ENCODE results near the gene AGAP3.

The AGAP3 gene

DNA sequence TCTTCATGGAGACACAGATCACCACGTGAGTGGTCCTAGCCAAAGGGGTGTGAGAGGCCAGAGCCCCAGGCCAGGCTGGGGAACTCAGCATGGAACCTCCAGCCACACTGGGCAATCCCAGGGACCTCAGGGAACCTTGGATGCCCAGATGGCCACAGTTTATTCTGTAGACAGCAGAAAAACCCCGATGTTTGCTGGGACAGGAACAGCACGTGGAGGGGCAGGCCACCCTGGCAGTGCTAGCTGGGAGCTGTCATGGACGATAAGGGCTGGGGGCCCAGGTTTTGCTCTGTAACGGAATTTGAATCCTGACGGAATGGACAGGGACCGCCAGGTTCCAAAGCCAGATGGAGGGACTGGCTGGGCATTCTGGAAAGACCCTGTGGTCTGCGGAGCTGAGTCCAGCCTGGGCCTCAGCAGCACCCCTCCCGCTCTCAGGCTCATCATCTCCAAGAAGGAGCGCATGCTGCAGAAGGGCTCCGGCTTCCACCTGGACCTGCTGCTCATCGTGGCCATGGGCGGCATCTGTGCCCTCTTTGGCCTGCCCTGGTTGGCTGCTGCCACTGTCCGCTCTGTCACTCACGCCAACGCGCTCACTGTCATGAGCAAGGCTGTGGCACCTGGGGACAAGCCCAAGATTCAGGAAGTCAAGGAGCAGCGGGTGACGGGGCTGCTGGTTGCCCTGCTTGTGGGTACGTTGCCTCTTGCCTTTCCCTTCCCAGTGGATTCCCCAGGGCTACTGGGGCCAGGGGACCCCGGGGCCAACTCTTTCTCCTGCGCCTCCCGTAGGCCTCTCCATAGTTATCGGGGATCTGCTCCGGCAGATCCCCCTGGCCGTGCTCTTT lies 11.2 kb upstream of the AGAP3 start:
- no peak for DNase-seq

DNA sequence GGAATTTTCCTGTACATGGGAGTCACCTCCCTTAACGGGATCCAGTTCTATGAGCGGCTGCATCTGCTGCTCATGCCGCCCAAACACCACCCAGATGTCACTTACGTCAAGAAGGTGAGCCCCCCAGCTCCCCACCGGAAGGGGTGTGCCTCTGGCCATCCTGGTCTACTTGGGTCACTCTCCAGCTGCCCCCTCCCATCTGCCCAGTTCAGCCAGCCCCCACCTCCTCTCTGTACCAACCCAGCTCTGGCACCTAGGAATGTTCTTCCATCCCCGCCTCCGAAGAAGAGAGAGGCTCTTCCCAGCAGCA lies 10.7 kb upstream of the AGAP3 start:
- no peak for DNase-seq

DNA sequence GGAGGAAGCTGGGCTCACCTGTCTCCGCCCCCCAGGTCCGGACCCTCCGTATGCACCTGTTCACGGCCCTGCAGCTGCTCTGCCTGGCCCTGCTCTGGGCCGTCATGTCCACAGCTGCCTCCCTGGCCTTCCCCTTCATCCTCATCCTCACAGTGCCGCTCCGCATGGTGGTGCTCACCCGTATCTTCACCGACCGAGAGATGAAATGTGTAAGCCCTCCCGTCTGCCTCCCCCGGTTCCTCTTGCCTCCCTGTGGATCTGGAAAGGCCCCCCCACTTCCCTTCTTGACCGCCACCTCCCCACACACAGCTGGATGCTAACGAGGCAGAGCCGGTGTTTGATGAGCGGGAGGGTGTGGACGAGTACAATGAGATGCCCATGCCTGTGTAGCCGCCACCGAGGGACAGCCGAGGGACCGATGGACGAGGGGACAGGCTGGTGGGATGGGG lies 10.3 kb upstream of the AGAP3 start:
- DNase-seq = no peak

DNA sequence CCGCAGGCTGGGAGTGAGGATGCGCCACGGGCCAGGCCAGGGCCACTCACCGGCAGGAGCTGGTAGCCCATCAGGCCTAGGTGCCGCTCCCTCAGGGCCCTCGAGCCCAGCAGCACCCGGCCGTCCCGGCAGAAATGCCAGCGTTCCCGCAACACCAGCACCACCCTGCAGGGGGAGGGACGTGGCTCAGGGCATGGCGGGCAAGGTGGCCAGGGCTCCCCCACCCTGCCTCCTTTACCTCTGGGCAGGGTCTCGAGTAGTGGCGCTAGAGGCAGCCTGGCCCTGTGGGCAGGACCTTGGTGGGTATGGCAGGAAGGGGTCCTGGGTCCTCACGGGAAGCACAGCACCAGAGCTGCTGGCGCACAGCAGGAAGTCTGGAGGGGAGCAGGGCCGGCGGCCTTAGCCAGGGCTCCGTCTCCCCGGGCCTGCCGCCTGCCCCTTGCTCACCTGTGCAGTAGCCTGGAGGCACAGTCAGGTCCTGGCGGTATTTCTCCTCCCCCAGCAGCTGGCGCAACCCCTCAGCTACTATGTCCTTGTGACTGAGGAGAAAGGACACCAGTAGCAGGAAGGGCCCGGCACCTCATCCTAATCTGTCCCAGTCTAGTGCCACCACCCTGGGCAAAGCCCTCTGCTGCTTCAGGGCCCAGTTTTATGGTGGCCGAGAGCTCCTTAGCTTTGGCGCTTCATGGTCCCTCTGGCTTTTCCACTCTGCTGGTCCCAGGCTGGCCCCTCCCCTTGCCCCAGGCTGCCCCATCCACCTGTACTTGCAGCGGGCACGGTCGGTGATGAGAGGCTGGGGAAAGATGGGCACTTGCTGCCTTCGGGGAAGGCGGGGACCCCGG lies 9.2 kb upstream of the AGAP3 start:
- no peak for DNase-seq

DNA sequence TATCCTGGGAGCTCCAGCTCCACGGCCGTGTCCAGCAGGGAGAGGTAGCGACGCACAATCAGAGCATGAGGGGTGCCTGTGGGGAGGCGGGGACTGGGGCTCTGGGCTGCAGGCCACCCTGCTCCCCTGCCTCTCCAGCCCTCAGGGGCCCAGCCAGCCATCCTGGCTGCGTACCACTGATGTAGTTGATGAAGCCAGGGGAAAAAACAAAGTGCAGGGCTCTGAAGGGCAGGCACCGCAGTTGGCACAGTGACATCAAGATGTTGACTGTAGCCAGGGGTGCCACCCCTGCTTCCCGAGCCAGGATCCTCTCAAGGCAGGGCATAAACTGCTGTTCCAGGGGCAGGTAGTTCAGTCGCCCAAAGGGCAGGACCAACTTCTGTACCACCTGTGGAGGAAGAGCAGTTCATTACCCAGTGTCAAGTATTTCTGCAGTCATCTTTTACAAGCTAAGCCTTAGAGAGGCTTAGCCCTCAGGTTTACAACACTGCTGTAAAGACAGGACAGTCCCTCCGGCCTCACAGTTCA lies 8.5 kb upstream of the AGAP3 start:
- DNase-seq = no peak

DNA sequence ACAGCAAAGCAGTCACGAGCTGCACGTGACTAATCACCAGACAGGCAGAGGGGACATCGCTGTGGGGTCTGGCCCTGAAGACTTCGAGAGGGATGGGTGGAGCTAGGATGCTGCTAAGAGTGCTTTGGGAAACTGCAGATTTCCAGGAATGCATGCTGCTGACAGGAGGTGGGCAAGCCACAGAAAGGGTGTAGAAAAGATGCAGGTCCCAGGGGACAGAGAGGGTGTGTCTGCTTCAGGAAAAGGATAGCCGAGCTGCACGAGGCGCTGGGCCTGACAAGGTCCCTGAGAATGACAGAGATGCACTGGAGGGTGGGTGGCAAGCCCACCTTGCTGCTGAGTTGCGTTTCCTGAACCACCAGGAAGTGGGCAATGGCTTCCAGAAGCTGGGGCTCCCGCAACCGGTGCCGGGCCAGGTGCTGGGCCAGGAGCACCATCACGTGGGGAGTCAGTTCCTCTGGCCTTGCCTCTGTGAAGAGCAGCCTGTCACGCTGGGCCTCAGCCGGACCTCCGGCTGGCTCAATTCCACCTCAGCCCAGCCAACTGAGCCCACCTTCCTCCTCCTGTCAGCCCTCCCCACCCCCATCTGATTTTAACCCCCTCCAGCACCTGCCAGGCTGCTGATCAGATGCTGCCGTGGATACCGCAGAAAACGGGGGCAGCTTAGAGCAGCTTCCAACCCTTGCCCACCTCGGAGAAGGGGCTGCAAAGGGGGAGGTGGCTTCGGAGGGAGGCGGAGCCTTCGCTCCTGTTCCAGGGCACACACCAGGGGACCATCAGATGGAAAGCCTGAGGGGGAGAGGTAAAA lies 7.8 kb upstream of the AGAP3 start:
- no peak for DNase-seq

DNA sequence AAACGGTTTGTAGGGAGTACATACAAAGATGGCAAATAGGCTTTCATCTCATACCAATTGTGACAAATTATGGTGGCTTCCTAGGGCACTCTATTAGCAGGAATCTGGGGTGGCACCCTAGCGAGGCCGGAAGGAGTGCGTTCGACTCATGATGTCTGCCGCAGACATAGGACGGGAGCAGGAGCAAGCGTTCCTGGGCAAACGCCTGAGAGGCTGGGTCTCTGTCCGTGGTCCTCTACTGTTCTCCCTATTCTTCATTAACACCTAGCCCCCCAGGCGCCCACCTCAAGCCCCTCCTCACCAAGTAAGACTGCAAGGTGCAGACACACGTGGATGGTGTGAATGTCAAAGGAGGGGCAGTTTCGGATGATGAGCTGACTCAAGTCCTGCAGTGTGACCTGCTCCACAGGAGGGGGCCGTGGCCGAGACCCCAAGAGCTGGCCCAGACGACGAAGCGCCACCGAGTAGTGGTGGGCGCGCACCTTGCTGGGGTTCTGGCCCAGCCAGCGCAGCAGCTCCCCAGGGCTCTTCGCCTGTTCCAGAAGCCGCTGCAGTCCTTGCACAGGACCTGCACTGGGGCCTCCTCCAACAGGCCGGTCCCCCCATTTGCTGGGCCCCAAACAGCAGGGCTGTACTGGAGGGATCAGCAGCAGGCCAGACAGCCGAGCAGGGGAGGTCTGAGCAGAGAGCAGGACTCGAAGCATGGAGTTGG lies 6.9 kb upstream of the AGAP3 start:
- no peak for DNase-seq

DNA sequence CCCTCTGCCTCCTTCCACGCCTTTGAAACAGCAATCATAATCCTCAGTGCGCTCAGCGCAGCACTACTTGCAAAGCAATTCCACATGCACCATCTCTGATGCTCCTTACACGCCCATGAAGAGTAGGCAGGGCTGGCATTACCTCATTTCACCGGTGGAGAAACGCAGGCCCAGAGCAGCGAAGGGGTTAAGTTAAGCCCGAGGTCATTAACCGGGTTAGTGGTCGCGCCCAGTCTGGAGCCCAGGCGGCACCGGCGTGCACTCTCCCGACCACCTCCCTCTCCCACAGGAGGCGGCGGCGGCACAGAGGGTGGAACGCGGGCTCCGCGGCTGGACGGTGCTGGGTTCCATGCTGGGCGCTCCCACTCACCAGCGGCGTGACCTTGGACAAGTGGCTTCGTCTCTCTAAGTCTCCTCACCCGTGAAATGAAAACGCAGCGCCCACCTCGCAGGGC lies 6.2 kb upstream of the AGAP3 start:
- DNase-seq = no peak

DNA sequence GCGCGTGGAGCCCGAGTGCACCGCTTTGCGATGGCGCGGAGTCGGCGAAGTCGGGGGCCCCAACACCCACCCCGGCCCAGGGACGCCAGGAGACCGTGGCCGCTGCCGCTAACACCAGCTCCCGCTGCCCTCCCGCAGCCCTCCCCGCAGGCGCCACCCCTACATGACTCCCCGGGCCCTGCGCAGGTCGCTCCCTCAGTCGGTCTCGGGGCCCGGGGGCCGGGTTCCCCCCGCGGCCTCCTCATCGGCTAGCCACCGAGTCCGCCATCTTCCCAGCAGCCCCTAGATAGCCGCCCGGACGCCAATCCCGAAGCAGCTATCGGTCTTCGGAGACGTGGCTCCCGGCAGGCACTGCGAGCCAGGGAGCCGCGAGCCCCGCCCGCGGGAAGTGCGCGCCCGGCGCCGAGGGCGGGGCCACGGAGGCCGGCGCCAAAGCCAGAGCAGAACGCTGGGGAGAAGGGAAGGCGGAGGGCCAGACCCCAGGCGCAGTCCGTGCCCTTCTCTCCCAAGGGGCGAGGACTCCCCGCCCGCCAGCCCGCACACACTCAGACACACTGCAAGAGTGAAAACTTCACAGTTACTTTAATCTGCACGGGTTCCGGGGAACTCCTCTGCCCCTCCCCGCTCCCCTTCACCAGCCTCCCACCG lies 5.6 kb upstream of the AGAP3 start, which contains the start of gene FASTK:
Gene FASTK (minus strand): TSS at position 288 of the 648 bp plus-strand sequence. CDS start 43 bp downstream, at position 245.
- no peak for DNase-seq

DNA sequence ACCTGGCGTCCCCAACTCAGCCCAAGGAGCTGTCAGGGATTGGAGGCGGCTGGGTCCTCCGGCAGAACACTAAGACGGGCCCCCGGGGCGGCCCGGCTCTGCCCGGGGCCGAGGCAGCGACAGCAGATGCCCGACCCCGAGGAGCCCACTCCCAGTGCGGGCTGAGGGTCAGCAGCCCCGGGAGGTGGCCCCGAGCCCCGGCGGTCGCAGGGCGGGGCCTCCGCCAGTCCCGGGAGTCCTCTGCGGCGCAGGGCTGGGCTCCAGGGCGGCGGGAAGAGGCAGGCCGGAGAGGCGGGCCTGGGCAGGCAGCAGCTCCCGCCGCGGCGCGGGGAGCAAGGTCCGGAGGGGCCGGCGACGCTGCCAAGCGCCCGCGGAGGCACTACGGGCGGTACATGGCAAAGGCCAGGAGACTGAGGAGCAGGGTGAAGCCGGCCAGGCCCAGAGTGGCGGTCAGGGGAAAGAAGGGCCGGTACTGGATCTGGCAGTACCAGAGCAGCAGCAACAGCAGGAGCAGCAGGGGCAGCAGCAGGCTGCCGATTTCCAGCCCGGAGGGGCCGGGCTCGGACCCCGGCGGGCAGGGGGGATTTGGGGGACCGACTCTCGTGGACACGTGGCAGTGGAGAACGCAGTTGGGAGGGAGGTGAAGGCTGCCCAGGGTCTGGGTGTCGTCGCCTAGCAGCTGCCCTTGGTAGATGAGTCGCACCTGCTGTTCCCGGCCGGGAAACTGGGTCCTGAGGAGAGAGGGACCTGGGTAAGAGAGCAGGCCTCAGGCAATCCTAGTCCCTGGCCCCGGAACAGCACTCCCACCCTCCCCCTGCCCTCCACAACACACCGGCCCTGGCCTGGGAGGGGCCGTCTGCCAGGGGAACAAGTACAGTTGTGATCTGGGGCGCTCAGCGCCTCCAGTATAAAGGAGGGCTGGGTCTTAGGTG lies 4.8 kb upstream of the AGAP3 start:
- DNase-seq = no peak

DNA sequence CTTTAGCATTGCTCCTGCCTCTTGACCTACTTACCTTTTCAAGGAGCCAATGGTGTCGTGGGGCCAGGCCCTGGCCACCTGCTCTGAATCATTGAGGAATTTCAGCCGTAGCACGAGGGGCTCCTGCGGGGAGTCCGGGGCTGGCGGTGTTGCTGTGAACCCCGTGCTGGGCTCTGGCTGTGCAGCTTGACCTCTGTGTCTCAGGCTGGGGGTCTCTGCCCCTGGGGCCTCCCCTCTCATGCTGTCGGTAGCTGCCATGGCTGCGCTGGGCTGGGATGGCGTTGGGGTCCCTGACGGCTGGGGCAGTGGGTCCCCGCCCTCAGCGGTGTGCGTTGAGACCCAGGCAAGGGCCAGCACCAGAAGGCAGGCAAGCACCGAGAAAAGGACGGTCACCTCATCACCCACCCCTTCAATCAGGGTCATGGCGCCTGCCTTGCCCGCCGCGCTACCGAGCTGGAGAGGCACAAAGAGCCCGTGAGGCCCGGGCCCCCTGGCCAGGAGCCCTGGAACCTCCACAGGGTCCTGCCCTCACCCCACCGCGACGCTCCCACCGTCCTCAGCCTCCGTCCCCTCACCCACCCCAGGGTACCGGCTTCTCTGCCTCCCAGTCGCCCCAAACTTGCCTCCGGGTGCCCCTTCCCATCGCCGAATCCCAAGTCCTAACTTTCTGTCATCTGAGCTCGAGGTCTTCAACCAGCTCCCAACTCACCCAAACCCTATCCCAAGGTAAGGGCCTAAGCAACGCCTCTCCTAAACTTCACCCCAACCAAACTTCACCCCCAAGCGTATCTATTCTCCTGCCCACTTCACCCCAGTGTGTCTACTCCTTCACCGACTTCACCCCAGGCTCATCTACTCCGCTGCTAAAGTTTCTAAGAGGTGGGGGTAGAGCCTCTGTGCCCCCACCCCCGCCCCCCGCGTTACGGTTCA lies 3.9 kb upstream of the AGAP3 start:
- DNase-seq = no peak

DNA sequence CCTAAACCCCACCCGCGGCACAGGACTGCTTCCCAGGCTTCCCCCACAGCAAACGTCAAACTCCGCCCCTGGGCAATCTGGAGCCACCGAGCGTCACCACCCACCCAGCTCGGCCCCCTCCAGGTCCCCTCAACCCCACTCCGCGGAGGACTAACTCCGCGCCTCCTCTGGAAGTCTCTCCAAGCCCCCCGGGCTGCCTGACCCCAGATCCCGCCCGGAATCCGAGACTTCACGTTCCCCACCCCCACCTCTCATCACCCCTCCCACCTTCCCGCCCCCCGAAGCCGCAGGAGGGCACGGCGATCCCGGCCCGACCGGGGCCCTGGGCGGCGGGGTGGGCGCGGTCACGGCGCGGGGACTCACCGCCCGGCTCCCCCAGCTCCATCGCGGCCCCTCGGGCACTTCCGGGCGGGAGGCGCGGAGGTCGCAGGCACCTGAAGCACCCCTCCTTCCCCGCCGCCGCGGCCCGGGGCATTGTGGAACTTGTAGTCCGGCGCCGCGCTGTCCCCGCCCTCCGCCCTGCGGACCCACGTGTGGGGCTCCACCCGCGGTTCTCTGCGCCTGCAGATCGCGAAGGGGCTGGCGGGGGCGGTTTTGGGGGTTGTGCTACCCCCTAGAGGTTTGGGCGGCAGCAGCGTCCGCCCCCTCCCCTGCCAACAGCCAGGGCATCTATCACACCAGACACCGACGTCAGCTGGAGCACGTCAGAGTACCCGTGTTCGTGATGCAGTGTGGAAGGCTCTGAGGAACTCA lies 3.0 kb upstream of the AGAP3 start, which contains the start of gene TMUB1:
Gene TMUB1 (minus strand): TSS at position 423 of the 753 bp plus-strand sequence. CDS start 930 bp downstream, outside the sequence.
- no peak for DNase-seq

DNA sequence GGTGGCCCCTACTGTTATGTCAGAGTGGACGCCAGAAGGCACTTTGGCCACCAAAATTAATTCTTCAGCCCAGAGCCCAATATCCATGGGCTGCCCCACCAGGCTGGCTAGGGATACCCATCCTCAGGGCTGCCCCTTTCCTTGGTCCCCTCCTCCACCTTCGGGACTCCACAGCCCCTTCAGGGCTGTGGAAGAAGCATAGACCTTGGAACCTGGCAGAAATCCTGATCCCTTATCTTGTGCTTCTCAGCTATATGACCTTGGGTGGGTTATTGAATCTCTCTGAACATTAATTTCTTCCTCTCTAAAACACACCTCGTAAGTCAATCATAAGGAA lies 2.5 kb upstream of the AGAP3 start:
- DNase-seq = no peak

DNA sequence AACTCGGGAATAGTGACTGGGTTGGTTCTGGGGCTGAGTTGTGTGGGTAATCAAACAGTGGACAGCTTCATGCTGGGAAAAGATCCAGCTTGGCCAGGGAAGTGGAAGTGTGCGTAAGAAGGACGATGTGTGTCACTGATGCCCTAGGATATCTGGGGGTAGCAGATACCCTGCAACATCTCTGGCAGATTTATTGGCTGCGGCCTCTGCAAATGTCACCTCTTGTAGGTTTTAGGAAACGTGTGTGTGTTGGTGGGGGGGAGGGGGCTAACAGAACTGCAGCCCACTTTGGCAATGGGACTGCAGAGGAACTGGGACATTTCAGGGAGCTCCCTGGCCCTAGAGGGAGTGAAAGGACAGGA lies 965 bp upstream of the AGAP3 start:
- no peak for DNase-seq

DNA sequence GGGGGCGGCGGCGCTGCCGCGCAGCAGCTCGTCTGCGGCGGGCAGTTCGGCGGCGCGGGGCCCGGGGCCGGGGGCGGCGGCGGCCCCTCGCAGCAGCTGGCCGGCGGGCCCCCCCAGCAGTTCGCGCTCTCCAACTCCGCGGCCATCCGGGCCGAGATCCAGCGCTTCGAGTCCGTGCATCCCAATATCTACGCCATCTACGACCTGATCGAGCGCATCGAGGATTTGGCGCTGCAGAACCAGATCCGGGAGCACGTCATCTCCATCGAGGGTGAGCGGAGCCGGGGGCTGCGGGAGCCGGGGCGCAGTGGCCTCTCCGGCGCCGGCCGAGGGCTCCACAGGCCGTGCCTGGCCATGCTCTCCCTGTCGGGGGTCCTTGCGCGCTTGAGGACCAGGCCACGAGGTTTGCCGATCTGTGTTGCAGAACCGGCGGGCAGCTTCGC lies 548 bp downstream of the AGAP3 start:
- DNase-seq = no peak

DNA sequence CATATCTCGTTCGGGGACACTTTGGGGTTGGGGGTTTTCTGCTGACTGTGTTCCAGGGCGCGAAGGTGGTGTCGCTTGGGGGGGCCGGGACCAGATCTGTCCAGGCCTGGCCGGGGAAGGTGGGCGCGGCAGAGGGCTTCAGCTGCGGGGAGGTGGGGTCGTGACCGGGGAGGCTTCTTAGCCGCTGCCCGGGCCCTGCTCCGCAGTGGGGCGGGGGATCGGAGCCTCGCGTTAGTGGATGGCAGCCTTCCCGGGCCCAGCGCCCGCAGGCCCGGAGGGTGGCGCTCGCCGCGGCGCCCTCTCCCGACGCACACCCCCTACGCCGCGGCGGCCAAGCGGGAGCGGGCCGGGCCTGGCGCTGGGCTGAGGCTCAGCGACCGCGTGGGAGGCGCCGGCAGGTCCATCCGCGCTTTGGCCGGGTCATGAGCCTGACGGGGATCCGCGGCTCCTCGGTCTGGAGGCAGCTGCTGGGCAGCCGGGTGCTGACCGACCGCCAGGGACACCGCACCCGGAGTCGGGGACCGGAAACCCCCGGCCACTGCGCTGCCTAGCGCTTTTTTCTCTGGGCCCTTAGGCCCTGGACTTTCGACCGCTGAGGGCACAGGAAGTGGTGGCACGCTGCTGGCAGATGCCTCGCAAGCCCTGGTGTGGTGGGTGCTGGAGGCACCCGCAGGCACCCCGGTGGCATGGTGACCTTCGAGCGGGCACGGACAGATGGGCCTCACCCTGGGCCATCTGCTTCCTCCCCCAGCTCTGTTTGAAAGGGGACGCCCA lies 1.2 kb downstream of the AGAP3 start:
- DNase-seq = no peak

DNA sequence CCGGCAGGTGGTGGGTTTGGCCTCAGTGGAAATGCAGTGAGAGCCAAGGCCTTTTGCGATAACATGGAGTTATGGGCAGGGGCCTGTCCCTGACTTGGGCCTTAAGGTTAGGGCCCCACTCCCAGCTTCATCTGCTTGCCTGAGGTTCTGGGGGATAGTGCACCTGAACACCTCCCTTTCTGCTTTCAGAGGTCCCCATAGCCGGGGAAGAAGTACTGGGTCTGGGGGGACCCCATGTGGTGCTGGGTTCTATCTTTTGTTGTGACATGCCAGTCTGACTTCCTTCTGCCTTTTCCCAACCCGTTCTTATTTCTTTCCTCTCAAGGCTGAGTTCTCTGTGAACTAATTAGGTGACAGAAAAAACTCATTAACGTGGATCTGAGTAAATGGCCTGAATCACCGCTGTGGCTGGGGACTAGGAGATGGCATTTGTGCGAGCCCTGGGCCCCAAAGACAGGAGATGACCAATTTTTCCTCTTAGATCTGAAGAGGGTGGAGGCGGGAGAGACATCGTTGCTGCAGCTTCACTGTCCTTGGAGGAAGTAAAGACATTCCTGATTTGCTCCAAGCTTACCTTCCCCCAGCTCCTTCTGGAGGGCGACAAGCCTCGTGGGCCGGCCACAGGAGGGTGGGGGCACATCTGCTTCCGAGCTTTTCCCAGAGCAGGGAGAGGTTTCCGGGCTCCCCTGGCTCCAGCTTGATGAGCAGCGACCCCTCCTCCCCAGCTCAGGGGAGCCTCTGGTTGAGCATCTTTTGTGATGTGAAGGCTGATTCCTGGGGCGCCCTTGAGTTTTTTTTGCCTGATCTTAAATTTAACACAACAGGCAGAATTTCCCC lies 2.0 kb downstream of the AGAP3 start:
- DNase-seq = no peak

Measured in cortex of kidney (tissue), 1 donor.